OCI-LY1 (cell line): ENCODE data around the gene SLC26A4.

ENCODE experiments used
- H2AFZ ChIP-seq: fragments of 200-600 bp; sonication (generic), shearing (Covaris generic); 2 replicates; pipeline ENCODE4 v1.6.0; 2014; ENCODE audit warnings: antibody characterized with exemption, mild to moderate bottlenecking, low read length
- H3F3A ChIP-seq: fragments of 200-600 bp; sonication (generic), shearing (Covaris generic); 2 replicates; pipeline ENCODE4 v1.6.0; 2014; ENCODE audit warnings: mild to moderate bottlenecking, antibody characterized with exemption, low read length, moderate library complexity; ENCODE audit not compliant: insufficient read depth
- H3K27ac ChIP-seq: fragments of 200-600 bp; sonication (generic); 2 replicates; pipeline ENCODE4 v1.5.1; 2014; ENCODE audit warnings: low read length, mixed run types, mild to moderate bottlenecking, low read depth; ENCODE audit not compliant: poor library complexity, severe bottlenecking
- H3K27me3 ChIP-seq: fragments of 200-600 bp; sonication (generic); 2 replicates; pipeline ENCODE4 v1.6.0; 2014; ENCODE audit warnings: antibody characterized with exemption, mild to moderate bottlenecking, low read length, moderate library complexity; ENCODE audit not compliant: insufficient read depth
- H3K36me3 ChIP-seq: fragments of 200-600 bp; sonication (generic); 2 replicates; pipeline ENCODE4 v1.6.1; 2014; ENCODE audit warnings: mild to moderate bottlenecking, antibody characterized with exemption, low read length, moderate library complexity, mixed read lengths; ENCODE audit not compliant: insufficient read depth
- H3K4me1 ChIP-seq: fragments of 200-600 bp; sonication (generic); 2 replicates; pipeline ENCODE4 v1.5.1; 2014; ENCODE audit warnings: mild to moderate bottlenecking, low read length, moderate library complexity; ENCODE audit not compliant: insufficient read depth, severe bottlenecking
- H3K4me2 ChIP-seq: fragments of 200-600 bp; sonication (generic), shearing (Covaris generic); 2 replicates; pipeline ENCODE4 v1.6.1; 2014; ENCODE audit warnings: low read length
- H3K4me3 ChIP-seq: fragments of 200-600 bp; sonication (generic); 2 replicates; pipeline ENCODE4 v1.5.1; 2014; ENCODE audit warnings: low read length, low read depth, mild to moderate bottlenecking, mixed read lengths; ENCODE audit not compliant: poor library complexity, severe bottlenecking
- H3K79me2 ChIP-seq: fragments of 200-600 bp; shearing (Covaris generic); 2 replicates; pipeline ENCODE4 v1.6.1; 2016; ENCODE audit warnings: mixed run types, low read length, mixed read lengths; ENCODE audit not compliant: insufficient read depth
- H3K9ac ChIP-seq: fragments of 200-600 bp; sonication (generic), shearing (Covaris generic); 2 replicates; pipeline ENCODE4 v1.6.1; 2014; ENCODE audit warnings: mild to moderate bottlenecking, low read length, mixed read lengths
- H3K9me2 ChIP-seq: fragments of 200-600 bp; sonication (generic), shearing (Covaris generic); 2 replicates; pipeline ENCODE4 v1.6.1; 2014; ENCODE audit warnings: low read depth, mild to moderate bottlenecking, low read length, mixed read lengths
- H3K9me3 ChIP-seq: fragments of 200-600 bp; shearing (Covaris generic); 2 replicates; pipeline ENCODE4 v1.6.1; 2014; ENCODE audit warnings: low read length, mixed read lengths
- H4K20me1 ChIP-seq: fragments of 200-600 bp; sonication (generic), shearing (Covaris generic); 2 replicates; pipeline ENCODE4 v1.6.0; 2016; ENCODE audit warnings: mild to moderate bottlenecking, low read length; ENCODE audit not compliant: insufficient read depth
- EZH2 ChIP-seq: fragments of 200-600 bp; sonication (generic), shearing (Covaris generic); IDR thresholded peaks from 2 replicates; pipeline ENCODE4 v1.8.0; 2017; ENCODE audit warnings: borderline replicate concordance, mixed run types, mild to moderate bottlenecking, antibody characterized with exemption, low read length, moderate library complexity, mixed read lengths
- TF ChIP-seq, protein P1 (sequence below): fragments of 200-600 bp; sonication (generic), shearing (Covaris generic); IDR thresholded peaks from 2 replicates; pipeline ENCODE4 v1.5.1; 2017; ENCODE audit warnings: mild to moderate bottlenecking, antibody characterized with exemption, low read length, moderate library complexity, mixed read lengths

SLC26A4 gene

GRCh38 chr7:107726356-107727130 lies 65.9 kb downstream of the SLC26A4 start:
- Histone ChIP-seq H3K4me3 (no peak overlapping the region), H3K4me1 (no peaks in the 10 kb centered on the region), H3K27ac (no peak overlapping the region), H3K9me3 (no peaks in the 10 kb centered on the region), H4K20me1 (no peaks in the 10 kb centered on the region), H3K4me2 (no peak overlapping the region), H2AFZ (no peak overlapping the region), H3K27me3 (no peaks in the 10 kb centered on the region), H3K9me2 (no peaks in the 10 kb centered on the region), H3K9ac (no peak overlapping the region), H3K79me2 (no peaks in the 10 kb centered on the region), H3F3A (no peaks in the 10 kb centered on the region), H3K36me3 (no peaks in the 10 kb centered on the region)
- TF ChIP-seq, protein P1, sequence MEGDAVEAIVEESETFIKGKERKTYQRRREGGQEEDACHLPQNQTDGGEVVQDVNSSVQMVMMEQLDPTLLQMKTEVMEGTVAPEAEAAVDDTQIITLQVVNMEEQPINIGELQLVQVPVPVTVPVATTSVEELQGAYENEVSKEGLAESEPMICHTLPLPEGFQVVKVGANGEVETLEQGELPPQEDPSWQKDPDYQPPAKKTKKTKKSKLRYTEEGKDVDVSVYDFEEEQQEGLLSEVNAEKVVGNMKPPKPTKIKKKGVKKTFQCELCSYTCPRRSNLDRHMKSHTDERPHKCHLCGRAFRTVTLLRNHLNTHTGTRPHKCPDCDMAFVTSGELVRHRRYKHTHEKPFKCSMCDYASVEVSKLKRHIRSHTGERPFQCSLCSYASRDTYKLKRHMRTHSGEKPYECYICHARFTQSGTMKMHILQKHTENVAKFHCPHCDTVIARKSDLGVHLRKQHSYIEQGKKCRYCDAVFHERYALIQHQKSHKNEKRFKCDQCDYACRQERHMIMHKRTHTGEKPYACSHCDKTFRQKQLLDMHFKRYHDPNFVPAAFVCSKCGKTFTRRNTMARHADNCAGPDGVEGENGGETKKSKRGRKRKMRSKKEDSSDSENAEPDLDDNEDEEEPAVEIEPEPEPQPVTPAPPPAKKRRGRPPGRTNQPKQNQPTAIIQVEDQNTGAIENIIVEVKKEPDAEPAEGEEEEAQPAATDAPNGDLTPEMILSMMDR = no peak
- no peak for TF ChIP-seq EZH2

GRCh38 chr7:107728276-107728675 lies 67.6 kb downstream of the SLC26A4 start:
- Histone ChIP-seq H2AFZ (no peak overlapping the region), H4K20me1 (no peaks in the 10 kb centered on the region)

DNA sequence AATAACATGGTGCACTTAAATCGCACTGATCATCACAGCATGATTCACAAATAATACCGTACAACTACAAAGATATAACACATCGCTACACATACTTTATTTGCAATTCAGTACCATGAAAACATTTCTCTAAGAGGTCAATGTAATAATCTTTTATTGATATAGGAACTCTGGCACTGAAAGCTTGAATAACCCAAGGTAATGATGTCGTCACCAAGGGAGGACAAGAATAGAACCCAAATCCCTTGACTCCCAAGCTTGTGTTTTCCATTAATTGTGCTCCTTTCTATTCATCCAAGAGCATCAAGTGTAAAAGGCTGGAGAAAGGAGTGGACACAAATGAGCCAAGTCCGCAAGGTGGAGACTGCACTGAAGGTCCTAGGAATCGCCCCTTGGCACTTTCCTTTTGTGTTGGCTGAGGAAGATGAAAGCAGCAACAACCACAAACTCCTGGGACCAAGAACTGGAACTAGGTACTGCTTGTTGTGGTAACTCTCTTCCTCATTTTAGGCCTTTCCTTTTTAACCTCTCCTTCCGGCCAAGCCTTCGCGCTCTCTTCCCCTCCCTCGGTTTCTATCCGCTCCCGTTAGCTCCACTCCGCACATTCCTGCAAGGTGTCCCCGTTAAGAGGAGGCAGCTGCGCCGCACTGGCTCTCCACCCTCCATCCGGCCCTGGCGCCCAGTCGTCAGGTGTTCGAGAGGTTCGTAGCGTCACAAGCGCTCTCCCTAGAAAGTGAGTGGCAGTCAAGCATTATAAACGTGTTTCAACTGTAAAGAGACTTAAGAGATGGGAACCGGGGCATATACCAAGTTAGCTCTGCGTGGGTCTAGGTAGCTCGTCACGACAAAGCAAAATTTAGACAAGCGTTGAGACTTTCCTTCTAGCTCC lies 82.3 kb downstream of the SLC26A4 start:
- H3K36me3 ChIP-seq = peaks cover 9% of the 10 kb centered on the region; the same call in 1 of the 2 replicates
- no peaks in the 10 kb centered on the region for H4K20me1 ChIP-seq
- no peak for TF ChIP-seq EZH2
- TF ChIP-seq, protein P1 = no peak
- peak overlapping the region; percentile 76 for H3K4me2 ChIP-seq
- no peaks in the 10 kb centered on the region for H3K9me2 ChIP-seq
- no peaks in the 10 kb centered on the region for H3F3A ChIP-seq
- peak overlapping the region; percentile 11 for H2AFZ ChIP-seq
- H3K79me2 ChIP-seq = peaks cover 38% of the 10 kb centered on the region
- H3K9me3 ChIP-seq = no peaks in the 10 kb centered on the region
- peak overlapping the region; percentile 70 for H3K9ac ChIP-seq
- peak overlapping the region; percentile 79 for H3K4me3 ChIP-seq
- H3K27ac ChIP-seq = peak overlapping the region; percentile 93
- H3K27me3 ChIP-seq = no peaks in the 10 kb centered on the region
- peaks cover 42% of the 10 kb centered on the region for H3K4me1 ChIP-seq

More at GRCh38 chr7:107728276-107728675, 67.6 kb downstream of the SLC26A4 start:
- Histone ChIP-seq H3K79me2 (no peaks in the 10 kb centered on the region), H3K9me2 (no peaks in the 10 kb centered on the region), H3K9me3 (no peaks in the 10 kb centered on the region), H3K4me2 (no peak overlapping the region), H3F3A (no peaks in the 10 kb centered on the region), H3K36me3 (no peaks in the 10 kb centered on the region), H3K27me3 (no peaks in the 10 kb centered on the region), H3K4me3 (no peak overlapping the region), H3K9ac (no peak overlapping the region), H3K27ac (no peak overlapping the region), H3K4me1 (no peaks in the 10 kb centered on the region)
- TF ChIP-seq EZH2 = no peak
- TF ChIP-seq, protein P1 = no peak
